ENCODE results near the gene SULF2.

DNA sequence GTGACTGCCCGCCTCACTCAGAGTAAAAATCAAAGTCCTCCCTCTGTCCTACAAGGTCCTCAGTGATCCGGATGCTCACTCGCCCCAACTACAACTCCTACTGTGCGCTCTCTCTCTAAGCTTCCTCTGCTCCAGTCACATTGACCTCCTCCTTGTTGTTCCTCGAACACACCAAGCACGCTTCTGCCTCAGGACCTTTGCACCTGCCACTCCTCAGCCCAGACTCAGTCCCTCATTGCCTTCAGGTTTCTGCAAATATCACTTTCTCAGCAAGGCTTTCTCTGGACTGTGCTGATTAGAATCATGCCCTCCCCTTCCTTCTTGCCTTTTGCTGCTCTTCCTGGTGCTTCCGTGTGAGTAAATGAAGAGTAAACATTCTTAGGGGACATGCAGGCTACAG lies 41.6 kb downstream of the SULF2 start:
- no peak for TF ChIP-seq ZBTB7A (IDR thresholded peaks at IDR 0.05; ENCODE audit: low read depth)
- no peak for TF ChIP-seq FOXM1 (IDR thresholded peaks at IDR 0.05; ENCODE audit: borderline replicate concordance, low read depth)
